ENCODE results near the gene SMAD2. TPM values are rescaled to one million over a fixed set of nuclear protein-coding genes. Genes with fewer than 3 reads are reported as not detected.
A peak's percentile ranks its signal among the peaks of the same experiment; 100 is the strongest.

SMAD2 gene
- total and polyA plus RNA-seq, 9 of the 15 experiments (the other 6 are each of a cell fraction or from before 2014, with no cell fraction given) = 9.2 to 49.6 (median 33.7) TPM

GRCh38 chr18:47930931-47931717 is 665 bp upstream of the SMAD2 start (continued):
- no peak for TF ChIP-seq ZBTB43 (CRISPR knock-in tag; IDR thresholded peaks at IDR 0.05)
- no peak for TF ChIP-seq U2AF2 (optimal IDR thresholded peaks at IDR 0.05; ENCODE audit: low read depth, low read length)
- TF ChIP-seq KAT7 (CRISPR knock-in tag; IDR thresholded peaks at IDR 0.05; ENCODE audit: borderline replicate concordance) = no peak
- no peak for TF ChIP-seq TFE3 (CRISPR knock-in tag; IDR thresholded peaks at IDR 0.05)
- TF ChIP-seq MTA2 (IDR thresholded peaks at IDR 0.05; ENCODE audit: low read depth) = no peak
- no peak for TF ChIP-seq MYNN (IDR thresholded peaks at IDR 0.05)
- TF ChIP-seq MYNN (CRISPR knock-in tag; IDR thresholded peaks at IDR 0.05) = no peak
- TF ChIP-seq TRIM25 (IDR thresholded peaks at IDR 0.05; ENCODE audit: borderline replicate concordance) = no peak
- TF ChIP-seq RBM34 (IDR thresholded peaks at IDR 0.05; ENCODE audit: borderline replicate concordance, insufficient read depth, low read length) = no peak
- TF ChIP-seq EP400 (IDR thresholded peaks at IDR 0.05) = peak; percentile 82; the same call in 1 of the 2 replicates
- TF ChIP-seq NFATC3 (IDR thresholded peaks at IDR 0.05) = no peak
- TF ChIP-seq PHF8 (IDR thresholded peaks at IDR 0.05; ENCODE audit: borderline replicate concordance, low read length) = peak; percentile 77; the same call in 1 of the 2 replicates
- TF ChIP-seq RBM39 (optimal IDR thresholded peaks at IDR 0.05; ENCODE audit: low read depth, low read length) = no peak
- peak; percentile 78 for TF ChIP-seq POLR2A (conservative IDR thresholded peaks at IDR 0.05)
- TF ChIP-seq ZKSCAN1 (IDR thresholded peaks at IDR 0.05; ENCODE audit: low read depth, low read length) = no peak
- TF ChIP-seq FOXO4 (CRISPR knock-in tag; IDR thresholded peaks at IDR 0.05) = no peak
- TF ChIP-seq ZNF764 (CRISPR knock-in tag; IDR thresholded peaks at IDR 0.05; ENCODE audit: low read depth) = no peak
- TF ChIP-seq MNT (conservative IDR thresholded peaks at IDR 0.05) = peak; percentile 92 to 95
